Measurements from ENCODE around the gene DDR1.

The DDR1 gene

GRCh38 chr6:30884521-30885480 lies 482 bp downstream of the DDR1 start:
- TF ChIP-seq CTCF (IDR thresholded peaks at IDR 0.05; ENCODE audit: insufficient read depth, missing control alignments) = no peak
- DNase-seq (ENCODE audit: insufficient read length, low spot score) = no peak
- no peak for FAIRE-seq

- TF ChIP-seq CTCF (IDR thresholded peaks at IDR 0.05; ENCODE audit: insufficient read depth, missing control alignments) = no peak
- no peak for FAIRE-seq
- no peak for DNase-seq (ENCODE audit: insufficient read length, low spot score)
These were observed 1.2 kb downstream of the DDR1 start for GRCh38 chr6:30885481-30885998.

- DNase-seq (ENCODE audit: insufficient read length, low spot score) (peak; percentile 69), FAIRE-seq (no peak)
- no peak for TF ChIP-seq CTCF (IDR thresholded peaks at IDR 0.05; ENCODE audit: insufficient read depth, missing control alignments)
These were observed 1.9 kb downstream of the DDR1 start for GRCh38 chr6:30885999-30886896.

- FAIRE-seq (no peak), DNase-seq (ENCODE audit: insufficient read length, low spot score) (no peak)
- TF ChIP-seq CTCF (IDR thresholded peaks at IDR 0.05; ENCODE audit: insufficient read depth, missing control alignments) = no peak
These were observed 2.6 kb downstream of the DDR1 start for GRCh38 chr6:30886897-30887255.

- no peak for FAIRE-seq
- TF ChIP-seq CTCF (IDR thresholded peaks at IDR 0.05; ENCODE audit: insufficient read depth, missing control alignments) = no peak
- no peak for DNase-seq (ENCODE audit: insufficient read length, low spot score)
These were observed 3.8 kb downstream of the DDR1 start for GRCh38 chr6:30887901-30888815.

GRCh38 chr6:30888816-30889495 lies 4.6 kb downstream of the DDR1 start:
- no peak for FAIRE-seq
- TF ChIP-seq CTCF (IDR thresholded peaks at IDR 0.05; ENCODE audit: insufficient read depth, missing control alignments) = no peak
- DNase-seq (ENCODE audit: insufficient read length, low spot score) = no peak

Data from D721Med (cell line).